ENCODE measurements around the gene WWC1.

WWC1 gene

GRCh38 chr5:168400429-168401220, 109.2 kb downstream of the WWC1 start:
- Mint-ChIP-seq H3K36me3 (ENCODE audit: low read depth) (peaks cover 4% of the 10 kb centered on the region), H3K9me3 (no peaks in the 10 kb centered on the region), H3K27ac (peak overlapping the region in 1 of 3 experiments; percentile 51), H3K27me3 (ENCODE audit: low read depth) (no peaks in the 10 kb centered on the region), H3K4me1 (peaks cover 13% of the 10 kb centered on the region), H3K4me3 (no peak overlapping the region)
- TF ChIP-seq CTCF (IDR thresholded peaks at IDR 0.05; ENCODE audit: unreplicated experiment in 3 of 3) = no peak

DNA sequence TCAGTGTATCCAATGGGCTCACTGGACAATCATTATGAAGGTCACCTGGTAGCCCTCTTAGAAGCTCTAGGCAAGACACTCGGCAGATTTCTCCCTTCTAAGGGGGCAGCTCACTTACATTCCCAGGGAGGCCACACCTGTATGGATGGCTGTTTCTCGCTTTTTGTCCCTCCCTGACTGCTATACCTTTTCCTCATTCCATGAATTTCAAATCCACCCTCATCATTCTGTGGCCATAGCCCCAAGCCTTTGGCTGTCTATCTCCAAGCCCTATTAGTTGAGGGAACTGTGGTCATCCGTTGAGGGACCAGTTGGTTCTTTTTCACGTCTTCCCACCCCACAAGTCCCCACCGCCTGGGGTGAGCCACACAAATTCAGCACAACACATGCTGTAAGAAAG, 109.8 kb downstream of the WWC1 start:
- Mint-ChIP-seq H3K9me3 (no peaks in the 10 kb centered on the region), H3K4me3 (no peak overlapping the region), H3K27ac (peak overlapping the region in 1 of 3 experiments; percentile 51), H3K27me3 (ENCODE audit: low read depth) (no peaks in the 10 kb centered on the region), H3K36me3 (ENCODE audit: low read depth) (peaks cover 4% of the 10 kb centered on the region), H3K4me1 (peaks cover 13% of the 10 kb centered on the region)
- TF ChIP-seq CTCF (IDR thresholded peaks at IDR 0.05; ENCODE audit: unreplicated experiment in 3 of 3) = no peak

DNA sequence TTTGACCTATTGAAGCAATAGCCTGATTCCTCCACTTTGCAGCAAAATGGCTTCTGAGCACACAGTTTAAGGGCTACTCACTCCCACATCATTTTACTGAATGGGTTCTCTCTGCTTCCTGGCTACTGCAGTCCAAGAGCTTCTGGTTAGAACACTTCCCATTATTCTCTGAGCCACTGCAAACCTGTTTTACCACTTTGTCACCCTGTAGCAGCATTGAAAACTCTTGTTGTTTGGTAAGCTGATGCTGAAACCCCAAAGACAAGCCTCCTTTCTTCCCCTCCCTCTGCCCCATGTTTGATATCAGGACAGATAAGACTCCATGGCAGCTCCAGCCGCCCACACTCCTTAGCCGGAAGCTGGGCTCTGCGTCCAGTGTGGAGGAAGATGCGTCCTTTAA, 110.4 kb downstream of the WWC1 start:
- H3K4me1 Mint-ChIP-seq = peaks cover 13% of the 10 kb centered on the region
- TF ChIP-seq CTCF (IDR thresholded peaks at IDR 0.05; ENCODE audit: unreplicated experiment in 3 of 3) = no peak
- H3K36me3 Mint-ChIP-seq (ENCODE audit: low read depth) = peaks cover 4% of the 10 kb centered on the region
- H3K4me3 Mint-ChIP-seq = no peak overlapping the region
- no peaks in the 10 kb centered on the region for H3K9me3 Mint-ChIP-seq
- no peaks in the 10 kb centered on the region for H3K27me3 Mint-ChIP-seq (ENCODE audit: low read depth)
- peak overlapping the region; percentile 12 to 51 (median 45) for H3K27ac Mint-ChIP-seq

- no peaks in the 10 kb centered on the region for H3K9me3 Mint-ChIP-seq
- peaks cover 30% of the 10 kb centered on the region for H3K4me1 Mint-ChIP-seq
- no peaks in the 10 kb centered on the region for H3K27me3 Mint-ChIP-seq (ENCODE audit: low read depth)
- peaks cover 4% of the 10 kb centered on the region for H3K36me3 Mint-ChIP-seq (ENCODE audit: low read depth)
- no peak overlapping the region for H3K4me3 Mint-ChIP-seq
- no peak for TF ChIP-seq CTCF (IDR thresholded peaks at IDR 0.05; ENCODE audit: unreplicated experiment in 3 of 3)
- H3K27ac Mint-ChIP-seq = peak overlapping the region in 2 of 3 experiments; percentile 37 to 42
These were observed 112.9 kb downstream of the WWC1 start for GRCh38 chr5:168404365-168404764.

DNA sequence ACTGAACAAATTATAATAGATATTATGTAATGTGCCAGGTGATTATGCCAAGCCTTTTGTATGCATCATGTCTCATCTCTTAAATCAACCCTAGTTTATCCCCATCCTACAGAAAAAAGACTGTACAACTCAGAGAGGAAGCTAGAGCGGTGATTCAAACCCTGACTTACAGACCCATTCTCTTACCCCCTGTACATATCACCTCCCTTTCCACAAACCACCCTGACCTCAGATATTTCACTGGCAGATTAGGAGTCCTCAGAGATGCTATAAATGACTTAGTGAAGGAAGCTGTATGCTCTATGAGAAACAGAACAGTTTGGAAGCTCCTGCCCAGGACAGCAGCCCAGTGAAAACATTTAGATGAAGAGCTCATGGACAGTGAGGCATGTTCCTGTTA, 115.8 kb downstream of the WWC1 start:
- Mint-ChIP-seq H3K9me3 (no peaks in the 10 kb centered on the region), H3K27ac (no peak overlapping the region), H3K27me3 (ENCODE audit: low read depth) (no peaks in the 10 kb centered on the region), H3K4me3 (no peak overlapping the region), H3K36me3 (ENCODE audit: low read depth) (peaks cover 4% of the 10 kb centered on the region), H3K4me1 (peaks cover 38% of the 10 kb centered on the region)
- no peak for TF ChIP-seq CTCF (IDR thresholded peaks at IDR 0.05; ENCODE audit: unreplicated experiment in 3 of 3)
